Measurements from ENCODE around the gene LGALS14.

Gene LGALS14

GRCh38 chr19:39727070-39727800 is 23.0 kb downstream of the LGALS14 start:
- no peaks in the 10 kb centered on the region for H3K27me3 Mint-ChIP-seq
- no peak overlapping the region for H3K4me3 Mint-ChIP-seq
- no peaks in the 10 kb centered on the region for H3K36me3 Mint-ChIP-seq
- no peaks in the 10 kb centered on the region for H3K4me1 Mint-ChIP-seq
- H3K27ac Mint-ChIP-seq, result no peak overlapping the region
- H3K9me3 Mint-ChIP-seq, result no peaks in the 10 kb centered on the region

- H3K4me1 Mint-ChIP-seq, result no peaks in the 10 kb centered on the region
- H3K27me3 Mint-ChIP-seq, result no peaks in the 10 kb centered on the region
- no peaks in the 10 kb centered on the region for H3K9me3 Mint-ChIP-seq
- H3K4me3 Mint-ChIP-seq, result no peak overlapping the region
- no peak overlapping the region for H3K27ac Mint-ChIP-seq
- no peaks in the 10 kb centered on the region for H3K36me3 Mint-ChIP-seq
Measured at GRCh38 chr19:39728040-39728439, 23.8 kb downstream of the LGALS14 start.

GRCh38 chr19:39729594-39729993 is 25.3 kb downstream of the LGALS14 start:
- no peak overlapping the region for H3K27ac Mint-ChIP-seq
- no peak overlapping the region for H3K4me3 Mint-ChIP-seq
- no peaks in the 10 kb centered on the region for H3K9me3 Mint-ChIP-seq

GRCh38 chr19:39731685-39732084 is 27.4 kb downstream of the LGALS14 start:
- Mint-ChIP-seq H3K27ac (no peak overlapping the region), H3K4me3 (no peak overlapping the region), H3K9me3 (no peaks in the 10 kb centered on the region), H3K36me3 (no peaks in the 10 kb centered on the region), H3K4me1 (peaks cover 14% of the 10 kb centered on the region), H3K27me3 (no peaks in the 10 kb centered on the region)

More at GRCh38 chr19:39729594-39729993, 25.3 kb downstream of the LGALS14 start:
- H3K27me3 Mint-ChIP-seq, result no peaks in the 10 kb centered on the region
- H3K4me1 Mint-ChIP-seq, result no peaks in the 10 kb centered on the region
- no peaks in the 10 kb centered on the region for H3K36me3 Mint-ChIP-seq

DNA sequence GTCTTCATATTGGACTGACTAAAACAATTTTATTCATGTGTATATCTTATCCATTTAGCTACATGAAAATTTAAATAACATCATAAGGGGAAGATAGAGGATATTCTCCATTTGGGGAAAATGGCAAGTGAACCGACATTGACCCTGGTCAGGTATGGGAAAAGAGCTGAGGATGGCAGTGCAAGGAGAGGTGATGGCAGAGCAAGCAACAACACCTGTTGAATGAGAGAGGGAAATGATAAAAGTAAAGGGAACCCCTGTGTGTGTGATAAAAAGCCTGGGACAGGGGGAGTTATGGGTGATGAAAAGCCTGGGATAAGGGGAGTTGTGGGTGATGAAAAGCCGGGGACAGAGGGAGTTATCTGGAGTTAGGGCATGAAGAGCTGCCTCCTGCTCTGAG is 29.6 kb downstream of the LGALS14 start:
- Mint-ChIP-seq H3K36me3 (no peaks in the 10 kb centered on the region), H3K27me3 (no peaks in the 10 kb centered on the region), H3K27ac (no peak overlapping the region), H3K4me3 (no peak overlapping the region), H3K9me3 (no peaks in the 10 kb centered on the region), H3K4me1 (peaks cover 35% of the 10 kb centered on the region)

- Mint-ChIP-seq H3K27ac (no peak overlapping the region), H3K4me3 (no peak overlapping the region), H3K36me3 (no peaks in the 10 kb centered on the region), H3K4me1 (peaks cover 52% of the 10 kb centered on the region), H3K9me3 (no peaks in the 10 kb centered on the region), H3K27me3 (no peaks in the 10 kb centered on the region)
Measured at GRCh38 chr19:39735688-39736087, 31.4 kb downstream of the LGALS14 start.

DNA sequence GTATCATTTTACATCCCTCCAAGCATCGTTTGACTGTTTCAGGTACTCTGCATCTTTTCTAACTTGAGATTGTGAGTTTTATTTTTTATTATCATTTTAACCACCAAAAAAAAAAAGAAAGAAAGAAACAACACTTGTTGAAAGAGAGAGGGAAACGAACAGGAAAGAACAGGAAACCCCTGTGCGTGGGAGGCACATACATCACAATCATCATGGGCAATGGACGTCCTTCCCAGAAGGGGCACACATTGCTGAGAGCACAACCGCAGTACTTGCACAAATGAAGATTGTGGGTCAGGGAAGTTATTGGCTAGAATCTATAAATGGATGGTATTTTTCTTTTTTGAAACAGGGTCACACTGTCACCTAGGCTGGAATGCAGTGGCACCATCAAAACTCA is 31.8 kb downstream of the LGALS14 start:
- H3K4me1 Mint-ChIP-seq, result peaks cover 54% of the 10 kb centered on the region
- H3K27me3 Mint-ChIP-seq, result no peaks in the 10 kb centered on the region
- no peaks in the 10 kb centered on the region for H3K9me3 Mint-ChIP-seq
- no peaks in the 10 kb centered on the region for H3K36me3 Mint-ChIP-seq
- no peak overlapping the region for H3K4me3 Mint-ChIP-seq
- no peak overlapping the region for H3K27ac Mint-ChIP-seq

DNA sequence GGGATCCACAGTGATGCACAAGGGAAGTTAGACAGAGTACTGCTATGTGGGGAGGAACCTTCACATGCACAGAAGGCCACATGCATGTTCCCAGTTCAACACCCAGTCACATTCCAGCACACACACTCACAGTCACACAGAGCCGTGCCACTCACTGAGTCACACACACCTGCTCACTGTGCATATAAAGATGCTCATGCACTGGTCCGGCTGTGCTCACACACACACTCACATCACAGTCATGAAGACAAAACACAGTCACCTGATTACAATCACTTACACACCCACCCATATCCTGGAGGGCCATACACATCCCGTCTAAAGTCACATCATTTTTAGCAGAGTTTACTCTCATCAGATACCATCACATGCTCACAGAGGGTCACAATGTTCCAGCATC is 33.1 kb downstream of the LGALS14 start:
- Mint-ChIP-seq H3K27ac (no peak overlapping the region), H3K4me1 (peaks cover 54% of the 10 kb centered on the region)

DNA sequence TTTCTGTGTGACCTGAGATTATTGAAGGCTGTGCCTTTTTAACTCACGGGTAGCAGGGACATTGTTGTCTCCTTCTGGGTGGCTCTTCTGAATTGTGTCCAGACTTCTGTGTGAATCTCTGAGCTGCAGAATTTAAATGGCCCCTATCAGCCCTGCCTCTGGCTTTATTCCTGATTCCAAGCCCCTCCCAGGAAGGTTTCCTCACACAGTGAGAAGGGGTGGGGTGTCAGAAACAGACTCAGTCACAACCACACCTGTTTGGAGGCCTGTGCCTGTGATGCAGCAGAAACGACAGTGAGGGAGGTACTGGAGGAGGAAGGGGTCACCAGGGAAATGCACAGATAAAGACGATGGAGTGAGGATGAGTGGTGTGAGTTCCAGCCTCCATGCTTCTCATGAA is 33.6 kb downstream of the LGALS14 start, which contains the start of gene CLC:
Gene CLC (minus strand): TSS at position 139 of the 400 bp plus-strand sequence. CDS start 77 bp downstream, at position 62.
- Mint-ChIP-seq H3K36me3 (no peaks in the 10 kb centered on the region), H3K9me3 (no peaks in the 10 kb centered on the region), H3K27ac (peak within 1 kb of the TSS; percentile 48), H3K27me3 (no peaks in the 10 kb centered on the region), H3K4me3 (peak within 1 kb of the TSS; percentile 24), H3K4me1 (peaks cover 54% of the 10 kb centered on the region)

More for the DNA sequence above, 33.1 kb downstream of the LGALS14 start:
- Mint-ChIP-seq H3K27me3 (no peaks in the 10 kb centered on the region), H3K9me3 (no peaks in the 10 kb centered on the region), H3K4me3 (peak overlapping the region; percentile 24), H3K36me3 (no peaks in the 10 kb centered on the region)

DNA sequence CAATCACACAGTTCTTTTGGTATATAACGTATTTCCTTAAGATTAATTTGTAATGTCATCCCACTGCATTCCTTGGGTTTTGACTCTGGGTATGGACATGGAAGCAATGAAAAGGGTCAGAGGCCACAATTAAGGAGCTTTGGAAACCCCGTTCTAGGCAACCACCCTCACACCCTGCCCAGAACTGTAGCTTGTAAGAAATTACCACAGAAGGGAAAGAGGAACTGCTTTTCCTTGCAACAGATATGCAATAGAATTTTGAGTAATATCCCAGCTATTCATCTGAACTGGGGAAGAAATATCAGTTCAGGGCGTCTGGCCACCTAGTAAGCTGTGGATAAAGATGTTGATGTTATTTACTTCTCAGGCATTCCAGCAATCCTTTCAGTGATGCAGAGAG is 34.5 kb downstream of the LGALS14 start:
- no peak overlapping the region for H3K4me3 Mint-ChIP-seq
- no peaks in the 10 kb centered on the region for H3K9me3 Mint-ChIP-seq
- H3K27ac Mint-ChIP-seq, result no peak overlapping the region
- H3K36me3 Mint-ChIP-seq, result no peaks in the 10 kb centered on the region
- peaks cover 54% of the 10 kb centered on the region for H3K4me1 Mint-ChIP-seq
- H3K27me3 Mint-ChIP-seq, result no peaks in the 10 kb centered on the region

DNA sequence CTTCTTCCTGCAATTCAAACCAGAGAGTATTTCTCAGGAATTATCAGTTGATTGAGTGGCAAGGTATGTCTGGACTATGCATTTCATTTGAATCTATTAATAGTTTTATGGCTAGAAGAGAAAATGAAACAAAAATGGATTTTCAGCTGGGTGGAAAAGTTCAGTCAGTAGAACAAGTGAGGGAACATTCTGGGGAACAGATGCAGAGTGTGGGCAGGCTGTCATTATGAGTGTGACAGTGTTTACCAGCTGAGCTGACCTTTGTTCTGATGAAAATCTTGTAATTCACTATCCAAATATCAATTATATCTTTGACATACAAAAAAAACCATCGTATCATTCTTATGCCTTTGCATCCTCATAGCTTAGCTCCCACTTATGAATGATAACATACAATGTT is 36.1 kb downstream of the LGALS14 start:
- H3K4me1 Mint-ChIP-seq, result peaks cover 49% of the 10 kb centered on the region
- peak overlapping the region; percentile 95 for H3K27ac Mint-ChIP-seq
- H3K36me3 Mint-ChIP-seq, result no peaks in the 10 kb centered on the region
- H3K4me3 Mint-ChIP-seq, result peak overlapping the region; percentile 65
- H3K9me3 Mint-ChIP-seq, result no peaks in the 10 kb centered on the region
- H3K27me3 Mint-ChIP-seq, result no peaks in the 10 kb centered on the region

DNA sequence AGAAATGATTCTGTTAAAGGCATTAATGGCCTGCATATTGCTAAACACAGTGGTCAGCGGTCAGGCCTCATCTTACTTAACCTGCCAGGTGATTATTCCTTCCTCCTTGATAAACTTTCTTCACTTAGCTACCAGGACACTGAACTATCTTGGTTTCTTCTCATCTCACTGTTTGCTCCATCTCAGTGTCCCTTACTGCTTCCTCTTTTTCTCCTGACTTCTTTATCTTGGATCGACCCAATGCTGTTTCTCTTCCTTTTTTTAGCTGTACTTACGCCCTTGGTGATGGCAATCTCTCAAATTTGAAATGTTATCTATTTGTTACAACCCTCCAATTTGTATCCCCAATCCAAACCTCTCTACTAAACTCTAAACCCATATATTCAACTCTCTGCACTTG is 41.4 kb downstream of the LGALS14 start:
- Mint-ChIP-seq H3K9me3 (no peaks in the 10 kb centered on the region), H3K4me1 (peaks cover 2% of the 10 kb centered on the region), H3K27ac (no peak overlapping the region), H3K36me3 (no peaks in the 10 kb centered on the region), H3K27me3 (peaks cover 1% of the 10 kb centered on the region), H3K4me3 (no peak overlapping the region)

DNA sequence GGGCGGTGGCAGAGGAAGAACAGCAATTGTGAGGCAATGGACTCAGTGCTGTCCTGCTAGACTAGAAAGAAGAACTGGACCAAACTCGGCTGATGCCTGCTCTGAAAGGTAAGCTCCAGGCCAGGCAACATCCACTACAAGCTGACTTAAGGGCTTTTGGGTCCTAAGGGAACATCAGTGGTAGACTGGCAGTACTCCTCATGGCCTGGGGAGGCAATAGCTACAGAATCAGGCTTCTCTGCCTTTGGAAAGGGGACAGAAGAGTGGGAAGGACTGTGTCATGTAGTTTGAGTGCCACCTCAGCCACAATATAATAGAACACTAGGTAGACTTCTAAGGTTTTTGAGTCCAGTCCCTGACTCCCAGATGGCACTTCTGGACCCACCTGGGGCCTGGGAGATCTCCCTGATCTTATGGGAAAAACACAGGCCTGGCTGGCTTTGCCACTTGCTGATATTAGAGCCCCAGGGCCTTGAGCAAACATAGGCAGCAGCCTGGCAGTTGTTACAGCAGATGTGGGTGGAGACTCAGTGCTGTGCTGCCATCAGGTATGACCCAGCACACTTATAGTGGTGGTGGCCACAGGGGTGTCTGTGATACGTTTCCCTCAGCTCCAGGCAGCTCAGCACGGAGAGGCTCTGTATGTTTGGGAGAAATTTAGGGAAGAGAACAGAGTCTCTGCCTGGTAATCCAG is 42.7 kb downstream of the LGALS14 start:
- H3K27ac Mint-ChIP-seq, result no peak overlapping the region
- no peaks in the 10 kb centered on the region for H3K9me3 Mint-ChIP-seq
- H3K27me3 Mint-ChIP-seq, result peaks cover 1% of the 10 kb centered on the region
- H3K4me1 Mint-ChIP-seq, result no peaks in the 10 kb centered on the region
- no peak overlapping the region for H3K4me3 Mint-ChIP-seq
- H3K36me3 Mint-ChIP-seq, result no peaks in the 10 kb centered on the region

DNA sequence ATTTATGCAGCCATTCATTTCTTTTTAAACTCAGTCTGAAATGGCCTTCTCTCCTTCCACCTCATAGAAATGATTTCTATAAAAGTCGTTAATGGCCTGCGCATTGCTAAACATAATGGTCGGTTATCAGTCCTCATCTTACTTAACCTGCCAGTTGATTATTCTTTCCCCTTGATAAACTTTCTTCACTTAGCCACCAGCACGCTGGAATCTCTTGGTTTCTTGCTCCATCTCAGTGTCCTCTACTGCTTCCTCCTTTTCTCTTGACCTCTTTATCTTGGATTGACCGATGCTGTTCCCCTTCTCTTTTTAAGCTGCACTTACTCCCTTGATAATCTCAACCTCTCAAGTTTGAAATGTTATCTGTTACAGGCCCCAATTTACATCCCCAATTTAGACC is 45.7 kb downstream of the LGALS14 start:
- no peaks in the 10 kb centered on the region for H3K9me3 Mint-ChIP-seq
- H3K27ac Mint-ChIP-seq, result peak overlapping the region; percentile 13
- H3K4me1 Mint-ChIP-seq, result no peaks in the 10 kb centered on the region
- H3K27me3 Mint-ChIP-seq, result peaks cover 1% of the 10 kb centered on the region
- H3K36me3 Mint-ChIP-seq, result no peaks in the 10 kb centered on the region
- no peak overlapping the region for H3K4me3 Mint-ChIP-seq

- H3K4me1 Mint-ChIP-seq, result no peaks in the 10 kb centered on the region
- H3K4me3 Mint-ChIP-seq, result no peak overlapping the region
- H3K9me3 Mint-ChIP-seq, result no peaks in the 10 kb centered on the region
- no peak overlapping the region for H3K27ac Mint-ChIP-seq
- H3K27me3 Mint-ChIP-seq, result peaks cover 1% of the 10 kb centered on the region
- H3K36me3 Mint-ChIP-seq, result no peaks in the 10 kb centered on the region
Measured at GRCh38 chr19:39752390-39752789, 48.1 kb downstream of the LGALS14 start.

GRCh38 chr19:39752795-39753194 is 48.5 kb downstream of the LGALS14 start:
- H3K27me3 Mint-ChIP-seq, result peaks cover 1% of the 10 kb centered on the region
- no peak overlapping the region for H3K27ac Mint-ChIP-seq
- no peaks in the 10 kb centered on the region for H3K9me3 Mint-ChIP-seq
- no peaks in the 10 kb centered on the region for H3K4me1 Mint-ChIP-seq
- H3K4me3 Mint-ChIP-seq, result no peak overlapping the region
- no peaks in the 10 kb centered on the region for H3K36me3 Mint-ChIP-seq

All from activated naive CD4-positive, alpha-beta T cell treated with anti-CD3 and anti-CD28 coated beads, Interleukin-2, amount 50 U/mL, for 24 hours (primary cell).